ENCODE measurements around the gene DLX4.

GRCh38 chr17:49926886-49927285 is 42.1 kb upstream of the DLX4 start:
- no peak for TF ChIP-seq EZH2 (IDR thresholded peaks at IDR 0.05)
- no peak for TF ChIP-seq POLR2AphosphoS5 (IDR thresholded peaks at IDR 0.05; ENCODE audit: borderline replicate concordance, low read depth, low read length)
